Stimulated activated CD4-positive, alpha-beta T cell treated with anti-CD3 and anti-CD28 coated beads, Interleukin-4, amount 100 ng/mL, for 24 hours (primary cell): ENCODE results near the gene ENPP7.

ENCODE experiments used
- DNase-seq: peaks from one replicate; pipeline ENCODE4 v3.0.0-alpha.2; 2020

Gene ENPP7, protein sequence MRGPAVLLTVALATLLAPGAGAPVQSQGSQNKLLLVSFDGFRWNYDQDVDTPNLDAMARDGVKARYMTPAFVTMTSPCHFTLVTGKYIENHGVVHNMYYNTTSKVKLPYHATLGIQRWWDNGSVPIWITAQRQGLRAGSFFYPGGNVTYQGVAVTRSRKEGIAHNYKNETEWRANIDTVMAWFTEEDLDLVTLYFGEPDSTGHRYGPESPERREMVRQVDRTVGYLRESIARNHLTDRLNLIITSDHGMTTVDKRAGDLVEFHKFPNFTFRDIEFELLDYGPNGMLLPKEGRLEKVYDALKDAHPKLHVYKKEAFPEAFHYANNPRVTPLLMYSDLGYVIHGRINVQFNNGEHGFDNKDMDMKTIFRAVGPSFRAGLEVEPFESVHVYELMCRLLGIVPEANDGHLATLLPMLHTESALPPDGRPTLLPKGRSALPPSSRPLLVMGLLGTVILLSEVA

DNA sequence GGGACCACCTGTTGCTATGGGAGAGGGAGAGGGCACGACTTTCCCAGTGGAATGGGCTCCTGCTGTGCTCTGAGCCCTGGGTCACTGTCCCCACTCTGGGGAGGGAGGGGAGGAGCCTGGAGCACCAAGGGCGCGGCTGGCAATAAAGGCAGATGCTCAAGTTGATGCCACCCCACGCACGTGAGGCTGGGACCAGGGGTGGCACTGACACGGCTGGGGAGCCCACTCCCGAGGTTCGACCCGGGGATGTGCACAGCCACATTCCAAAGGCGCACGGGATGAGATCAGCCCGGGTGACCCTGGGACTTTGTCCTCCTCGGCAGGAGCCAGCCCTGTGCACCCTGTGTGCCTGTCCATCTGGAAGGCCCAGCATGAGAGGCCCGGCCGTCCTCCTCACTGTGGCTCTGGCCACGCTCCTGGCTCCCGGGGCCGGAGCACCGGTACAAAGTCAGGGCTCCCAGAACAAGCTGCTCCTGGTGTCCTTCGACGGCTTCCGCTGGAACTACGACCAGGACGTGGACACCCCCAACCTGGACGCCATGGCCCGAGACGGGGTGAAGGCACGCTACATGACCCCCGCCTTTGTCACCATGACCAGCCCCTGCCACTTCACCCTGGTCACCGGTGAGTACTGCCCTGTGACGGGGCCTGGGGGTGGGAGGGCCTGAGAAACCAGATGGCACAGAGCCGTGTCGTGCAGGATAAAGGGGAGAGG, at the start of gene ENPP7:
TSS of gene ENPP7 (plus strand) at position 175 of the 715 bp plus-strand sequence. CDS start at position 372, 197 bp downstream.
- no peak for DNase-seq

DNA sequence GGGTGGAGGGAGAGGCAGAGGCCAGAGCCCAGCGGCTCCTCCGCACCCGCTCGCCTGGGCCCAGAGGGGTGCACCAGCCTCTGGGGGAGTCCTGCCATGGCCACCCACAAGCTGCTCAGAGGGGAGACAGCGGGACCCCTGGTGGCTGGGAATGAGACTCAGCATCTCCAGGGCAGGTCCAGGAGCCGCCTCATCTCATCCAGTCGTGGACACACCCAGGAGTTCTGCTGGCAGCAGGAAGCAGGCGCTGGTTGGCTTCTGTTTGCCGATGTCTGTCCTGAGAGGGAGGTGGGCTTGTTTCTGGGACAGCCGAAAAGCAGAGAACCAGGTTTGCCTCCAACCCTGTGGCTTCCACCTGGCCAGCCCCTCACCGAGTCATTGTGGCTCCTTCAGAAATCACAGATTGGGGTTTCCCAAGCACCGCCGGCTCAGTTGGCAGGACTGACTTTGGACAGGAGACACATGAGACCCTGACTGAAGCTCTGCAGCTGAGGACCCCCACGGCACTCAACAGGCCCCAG, 49.6 kb upstream of the ENPP7 start:
- DNase-seq, result no peak

- DNase-seq, result no peak
Measured at GRCh38 chr17:79681628-79682261, 49.0 kb upstream of the ENPP7 start.

GRCh38 chr17:79683365-79683764, 47.4 kb upstream of the ENPP7 start:
- DNase-seq, result no peak

- no peak for DNase-seq
Measured at GRCh38 chr17:79684132-79684985, 46.4 kb upstream of the ENPP7 start.

DNA sequence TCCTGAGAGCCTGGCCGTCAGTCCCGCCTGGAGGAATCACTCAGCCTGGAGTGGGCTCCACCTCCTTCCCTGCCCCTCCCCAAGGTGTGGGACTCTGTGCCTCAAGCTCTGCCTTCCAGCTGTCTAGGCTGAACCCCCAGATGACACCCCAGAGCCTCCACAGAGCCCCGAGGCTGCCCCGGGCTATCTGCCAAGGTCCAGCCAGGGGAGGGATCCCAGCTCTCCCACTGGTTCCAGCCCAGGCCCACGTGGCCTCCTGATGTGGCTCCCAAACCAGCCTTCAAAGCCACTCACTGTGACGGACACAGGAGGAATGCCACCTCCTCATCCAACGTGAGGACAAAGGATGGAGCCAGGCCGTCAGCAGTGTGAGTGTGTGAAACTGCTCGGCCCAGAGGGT, 45.6 kb upstream of the ENPP7 start:
- DNase-seq, result no peak

- no peak for DNase-seq
Measured at GRCh38 chr17:79686476-79686875, 44.3 kb upstream of the ENPP7 start.

DNA sequence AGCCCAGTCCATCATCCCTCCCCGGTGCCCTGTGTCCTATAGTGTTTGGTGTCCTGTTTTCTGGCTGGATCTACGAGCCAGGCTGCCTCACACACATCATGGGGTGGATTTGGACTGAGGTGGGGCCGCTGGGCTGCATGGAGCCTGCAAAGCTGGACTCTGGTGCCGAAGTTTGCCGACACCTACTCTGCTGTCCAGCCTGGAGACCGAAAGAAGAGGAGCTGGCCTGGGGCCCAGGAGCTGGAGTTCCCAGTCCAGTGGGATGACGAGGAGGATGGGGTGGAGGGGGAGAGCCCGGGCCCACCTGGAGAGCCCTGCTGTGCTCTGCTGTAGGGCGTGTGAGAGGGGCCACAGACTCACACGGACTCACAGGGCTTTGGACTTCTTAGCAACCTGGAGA, 40.3 kb upstream of the ENPP7 start:
- DNase-seq, result no peak

GRCh38 chr17:79690988-79691836, 39.5 kb upstream of the ENPP7 start:
- DNase-seq, result no peak

DNA sequence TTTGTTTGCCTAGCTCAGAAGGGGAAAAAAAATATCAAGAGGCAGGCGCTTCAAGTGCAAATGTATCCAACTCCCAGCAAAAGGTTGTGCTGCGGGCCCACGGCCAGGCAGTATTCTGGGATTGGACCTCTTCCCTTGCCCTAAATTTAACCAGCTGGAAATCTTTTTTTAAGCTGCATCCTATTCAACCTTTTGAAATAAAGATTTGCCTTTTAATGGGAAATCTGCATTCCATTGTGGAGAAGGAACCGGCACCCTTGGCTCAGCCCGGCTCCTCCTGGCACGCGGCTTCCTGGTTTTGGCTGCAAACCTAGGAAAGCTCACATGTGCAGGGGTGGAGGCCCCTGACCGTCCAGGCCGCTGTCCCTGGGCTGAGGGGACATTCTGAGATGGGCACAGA, 38.8 kb upstream of the ENPP7 start:
- no peak for DNase-seq

GRCh38 chr17:79693419-79693818, 37.3 kb upstream of the ENPP7 start:
- DNase-seq, result no peak

GRCh38 chr17:79695293-79695790, 35.4 kb upstream of the ENPP7 start:
- DNase-seq, result no peak

DNA sequence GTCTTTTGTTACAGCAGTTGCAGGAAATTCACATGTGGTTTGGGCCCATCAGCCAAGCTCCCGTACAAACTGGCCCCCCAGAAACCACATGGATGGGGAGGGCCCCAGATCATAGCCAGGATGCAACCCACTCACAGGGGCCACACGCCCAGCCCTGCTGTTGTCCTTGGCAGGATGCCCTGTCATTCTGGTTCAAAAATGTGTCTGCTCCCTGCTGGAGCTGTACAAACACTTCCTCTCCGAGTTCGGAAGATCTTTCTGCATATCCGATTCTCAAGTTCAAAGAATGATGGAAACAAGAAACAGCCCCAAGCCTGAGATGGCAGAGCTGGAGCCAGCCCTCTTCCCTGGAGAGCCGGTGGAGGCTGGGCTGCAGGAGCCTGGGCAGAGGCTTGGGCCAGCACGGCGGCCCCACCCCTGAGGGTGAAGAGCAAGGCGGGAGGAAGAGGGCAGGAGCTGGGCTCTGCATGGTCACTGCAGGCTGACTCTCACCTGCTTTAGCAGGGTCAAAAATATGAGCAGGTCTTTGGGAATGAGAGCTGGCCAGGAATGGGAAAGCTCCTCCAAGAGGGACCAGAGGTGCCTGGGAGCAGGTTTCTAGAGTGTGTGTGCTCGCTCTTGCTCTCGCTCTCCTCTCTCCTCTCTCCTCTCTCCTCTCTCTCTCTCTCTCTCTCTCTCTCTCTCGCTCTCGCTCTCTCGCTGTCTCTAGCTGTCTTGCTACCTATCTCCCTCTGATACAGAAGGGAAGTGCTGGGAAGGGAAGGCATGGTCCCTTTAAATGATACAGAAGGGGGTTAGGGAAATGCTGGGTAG, 34.7 kb upstream of the ENPP7 start:
- no peak for DNase-seq

DNA sequence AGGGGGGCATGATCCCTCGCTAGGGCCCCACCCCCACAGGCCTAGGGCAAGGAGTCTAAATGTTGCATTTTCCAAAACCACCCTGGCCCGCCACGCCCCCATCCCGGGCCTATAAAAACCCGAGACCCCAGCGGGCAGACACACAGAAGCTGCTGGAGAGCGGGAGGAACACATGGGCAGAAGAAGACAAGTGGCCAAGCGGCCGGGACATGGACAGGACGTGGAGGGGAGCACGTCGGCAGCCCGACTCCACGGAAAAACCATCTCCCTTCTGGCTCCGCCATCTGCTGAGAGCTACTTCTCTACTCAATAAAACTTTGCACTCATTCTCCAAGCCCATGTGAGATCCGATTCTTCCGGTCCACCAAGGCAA, 34.1 kb upstream of the ENPP7 start:
- DNase-seq, result no peak

DNA sequence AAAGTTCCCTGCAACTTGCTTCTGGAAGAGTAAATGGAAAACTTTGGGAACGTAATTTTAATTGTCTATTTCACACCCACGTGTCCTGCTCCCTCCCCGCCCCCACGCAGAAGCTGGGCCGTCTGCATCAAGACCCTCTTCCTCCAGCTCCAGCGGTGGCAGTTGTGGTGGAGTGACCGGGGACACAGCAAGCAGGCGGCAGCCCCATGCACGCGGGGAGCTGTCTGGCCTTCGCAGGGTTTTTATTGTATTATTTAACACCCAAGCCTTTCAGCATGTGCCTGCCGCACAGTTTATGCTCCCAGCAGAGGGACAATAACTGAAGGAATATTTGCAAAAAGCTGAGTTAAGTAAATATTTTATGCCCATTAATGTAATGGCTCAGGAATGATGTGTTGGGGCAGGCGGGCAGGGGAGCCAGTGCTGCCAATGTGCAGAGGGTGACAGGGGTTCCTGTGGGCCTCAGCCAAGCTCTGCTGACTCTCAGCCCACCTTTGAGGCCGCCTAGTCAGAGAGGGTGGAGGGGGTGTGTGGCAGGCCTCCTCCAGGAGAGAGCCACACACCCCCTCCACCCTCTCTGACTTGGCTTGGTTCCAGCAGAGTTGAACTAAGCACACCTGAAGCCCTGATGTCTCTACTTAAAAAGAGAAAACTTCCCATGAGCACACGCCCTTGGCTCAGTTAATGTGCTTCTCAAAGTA, 32.4 kb upstream of the ENPP7 start:
- no peak for DNase-seq

DNA sequence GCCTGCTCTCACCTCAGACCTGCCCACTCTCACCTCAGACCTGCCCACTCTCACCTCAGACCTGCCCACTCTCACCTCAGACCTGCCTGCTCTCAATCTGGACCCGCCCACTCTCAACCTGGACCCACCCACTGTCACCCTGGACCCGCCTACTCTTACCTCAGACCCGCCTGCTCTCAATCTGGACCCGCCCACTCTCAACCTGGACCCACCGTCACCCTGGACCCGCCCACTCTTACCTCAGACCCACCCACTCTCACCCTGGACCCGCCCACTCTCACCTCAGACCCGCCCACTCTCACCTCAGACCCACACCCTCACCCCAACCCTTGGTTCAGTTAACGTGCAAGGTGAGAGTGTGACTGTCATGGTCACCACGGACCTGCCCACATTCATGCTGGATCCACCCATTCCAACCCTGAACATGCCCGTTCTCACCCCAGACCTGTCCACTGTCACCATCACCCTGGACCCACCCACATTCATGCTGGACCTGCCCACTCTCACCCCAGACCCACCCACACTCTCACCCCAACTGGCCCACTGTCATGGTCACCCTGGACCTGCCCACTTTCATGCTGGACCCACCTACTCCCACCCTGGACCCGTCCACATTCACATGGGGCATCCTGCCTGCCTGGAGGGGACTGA, 31.2 kb upstream of the ENPP7 start:
- DNase-seq, result no peak

DNA sequence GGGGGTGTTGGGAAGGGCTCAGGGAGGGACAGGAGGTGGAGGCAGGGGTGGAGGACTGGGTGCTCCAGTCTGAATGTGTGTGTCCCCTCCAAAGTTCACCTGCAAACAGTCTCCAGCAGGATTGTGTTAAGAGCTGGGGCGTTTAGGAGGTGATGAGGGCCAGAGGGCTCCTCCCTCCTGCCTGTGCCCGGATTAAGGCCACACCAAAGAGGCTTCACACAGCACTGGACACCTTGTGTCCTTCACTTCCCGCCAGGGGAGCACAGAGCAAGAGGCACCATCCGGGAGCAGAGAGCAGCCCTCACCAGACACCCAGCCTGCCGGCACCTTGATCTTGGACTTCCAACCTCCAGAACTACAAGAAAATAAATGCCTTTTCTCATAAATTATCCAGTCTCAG, 30.2 kb upstream of the ENPP7 start:
- no peak for DNase-seq

DNA sequence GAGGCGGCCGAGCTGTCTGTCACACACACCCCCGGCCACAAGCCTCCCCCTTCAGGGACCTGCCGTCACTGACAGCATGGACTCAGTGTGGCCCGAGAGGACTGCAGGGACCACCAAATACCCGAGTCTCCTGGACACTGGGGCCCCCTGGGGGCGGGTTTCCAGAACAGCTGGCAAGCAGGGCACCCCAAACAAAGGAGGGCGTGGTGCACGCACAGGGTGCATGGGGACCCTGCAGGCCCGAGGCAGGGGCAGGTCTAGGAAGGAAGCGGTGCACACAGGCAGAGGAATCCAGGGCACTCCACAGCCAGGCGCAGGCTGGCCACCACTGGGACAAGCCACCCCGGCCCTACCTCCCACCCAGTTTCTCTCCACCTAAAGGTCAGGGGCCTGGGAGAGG, 28.7 kb upstream of the ENPP7 start:
- no peak for DNase-seq

DNA sequence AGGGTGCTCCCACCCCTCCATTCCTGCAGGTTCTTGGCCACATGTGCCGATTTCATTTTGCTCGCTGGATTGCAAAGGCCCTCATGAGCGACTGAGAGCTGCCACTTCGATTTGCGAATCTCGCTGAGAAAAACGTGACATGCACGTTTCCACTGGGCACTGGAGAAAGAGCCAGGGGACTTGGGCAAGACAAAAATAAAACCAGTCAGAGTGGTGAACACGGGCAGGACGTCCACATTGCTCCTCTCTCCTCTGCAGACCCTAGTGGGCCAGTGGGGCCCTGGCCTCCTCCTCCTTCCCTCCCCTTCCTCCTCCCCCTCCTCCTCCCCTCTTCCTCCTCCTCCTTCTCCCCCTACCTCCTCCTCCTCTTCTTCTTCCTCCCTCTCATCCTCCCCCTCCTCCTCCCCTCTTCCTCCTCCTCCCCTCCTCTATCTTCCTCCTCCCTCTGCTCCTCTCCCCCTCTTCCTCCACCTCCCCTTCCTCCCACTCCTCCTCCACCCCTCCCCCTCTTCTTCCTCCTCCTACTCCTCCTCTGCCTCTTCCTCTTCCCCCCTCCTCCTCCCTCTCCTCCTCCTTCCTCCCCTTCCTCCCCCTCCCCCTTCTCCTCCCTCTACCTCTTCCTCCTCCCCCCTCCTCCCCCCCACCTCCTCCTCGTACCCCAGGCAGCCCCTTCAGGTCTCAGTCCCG, 28.1 kb upstream of the ENPP7 start:
- DNase-seq, result no peak
